Peyer's patch (tissue), 4 donors: ENCODE data around the gene ATP2C2.

Source experiments
- CTCF ChIP-seq, 6 experiments: fragments of 450-650 bp in 4 of 6; fragments of 200-600 bp in 2 of 6; sonication (generic) in 1 of 6; IDR thresholded peaks; one replicate each; pipeline ENCODE4 v1.5.1; 2017 to 2019; ENCODE audit warnings: antibody characterized with exemption in 6 of 6, mild to moderate bottlenecking in 3 of 6, moderate library complexity in 1 of 6
- POLR2A ChIP-seq, 2 donors: fragments of 450-650 bp; IDR thresholded peaks; one replicate each; pipeline ENCODE4 v1.5.1; 2017; ENCODE audit warnings: antibody characterized with exemption in 2 of 2, mild to moderate bottlenecking in 2 of 2, moderate library complexity in 2 of 2

- TF ChIP-seq POLR2A (IDR thresholded peaks at IDR 0.05) (no peak), CTCF (IDR thresholded peaks at IDR 0.05) (no peak)
Observed at GRCh38 chr16:84411768-84412167, 43.4 kb downstream of the ATP2C2 start.
